SJSA1 (cell line): Measurements from ENCODE around the gene SLC47A2. TPM values are rescaled to one million over a fixed set of nuclear protein-coding genes. Genes with fewer than 3 reads are reported as not detected.
"Not testable (repeated sequence)": the region's sequence is repeated elsewhere in the genome, so short reads cannot be mapped to it uniquely, and the experiment has no call there.

Source experiments
- DNase-seq, 2 experiments: peaks; one replicate each; pipeline ENCODE4 v3.0.0-alpha.2; 2015 to 2020; ENCODE audit warnings: low spot score in 2 of 2, low read depth in 1 of 2
- H3K27ac ChIP-seq: fragments of 250-450 bp; sonication (Bioruptor Pico); 2 replicates; pipeline ENCODE4 v1.5.1; 2020; ENCODE audit warnings: mild to moderate bottlenecking, moderate library complexity
- H3K27me3 ChIP-seq: fragments of 250-450 bp; sonication (Bioruptor Pico); replicated peaks from 2 replicates; pipeline ENCODE4 v1.5.1; 2020; ENCODE audit warnings: mild to moderate bottlenecking, moderate library complexity
- H3K36me3 ChIP-seq: fragments of 250-450 bp; sonication (Bioruptor Pico); 2 replicates; pipeline ENCODE4 v1.5.1; 2020; ENCODE audit warnings: mild to moderate bottlenecking
- H3K4me1 ChIP-seq: fragments of 250-450 bp; sonication (Bioruptor Pico); replicated peaks from 2 replicates; pipeline ENCODE4 v1.6.1; 2021; ENCODE audit warnings: mild to moderate bottlenecking
- H3K4me3 ChIP-seq: fragments of 250-450 bp; sonication (Bioruptor Pico); 2 replicates; pipeline ENCODE4 v1.5.1; 2020; ENCODE audit warnings: mild to moderate bottlenecking
- H3K9me3 ChIP-seq: fragments of 250-450 bp; sonication (Bioruptor Pico); replicated peaks from 2 replicates; pipeline ENCODE4 v1.5.1; 2020; ENCODE audit warnings: mild to moderate bottlenecking
- total RNA-seq: library from RNA; depleted of rRNA; stranded (reverse); fragments of >200 nt; shearing (Covaris generic); gene quantifications from 2 replicates; pipeline ENCODE4 v1.2.3, GENCODE V29; 2014

SLC47A2 gene
- total RNA-seq, 1 experiment from 2014 or later: not detected

GRCh38 chr17:19686400-19687090 is 29.8 kb downstream of the SLC47A2 start:
- no peak overlapping the region for H3K4me3 ChIP-seq
- no peak overlapping the region for H3K27ac ChIP-seq
- H3K4me1 ChIP-seq: peaks cover 7% of the 10 kb centered on the region
- no peaks in the 10 kb centered on the region for H3K36me3 ChIP-seq
- DNase-seq: no peak
- H3K9me3 ChIP-seq: no peaks in the 10 kb centered on the region; the same call in 1 of the 2 replicates
- H3K27me3 ChIP-seq: no peaks in the 10 kb centered on the region

- H3K36me3 ChIP-seq, H3K9me3 ChIP-seq, H3K27me3 ChIP-seq, H3K27ac ChIP-seq, H3K4me3 ChIP-seq: not testable (repeated sequence)
- DNase-seq: peak in 1 of 2 experiments; percentile 16
- peaks cover 12% of the 10 kb centered on the region for H3K4me1 ChIP-seq
Observed at GRCh38 chr17:19684909-19685580, 31.3 kb downstream of the SLC47A2 start.

GRCh38 chr17:19683117-19683516 is 33.3 kb downstream of the SLC47A2 start:
- H3K27me3 ChIP-seq: no peaks in the 10 kb centered on the region
- DNase-seq: peak in 1 of 2 experiments; percentile 4
- H3K4me3 ChIP-seq: no peak overlapping the region
- no peaks in the 10 kb centered on the region; the same call in 1 of the 2 replicates for H3K9me3 ChIP-seq
- peaks cover 12% of the 10 kb centered on the region for H3K4me1 ChIP-seq
- no peak overlapping the region for H3K27ac ChIP-seq
- H3K36me3 ChIP-seq: no peaks in the 10 kb centered on the region

- DNase-seq: peak in 1 of 2 experiments; percentile 26
- Histone ChIP-seq H3K4me3 (no peak overlapping the region), H3K36me3 (no peaks in the 10 kb centered on the region), H3K4me1 (peaks cover 12% of the 10 kb centered on the region), H3K27me3 (no peaks in the 10 kb centered on the region), H3K27ac (no peak overlapping the region), H3K9me3 (no peaks in the 10 kb centered on the region; the same call in 1 of the 2 replicates)
Observed at GRCh38 chr17:19678581-19679453, 37.6 kb downstream of the SLC47A2 start.

- no peak overlapping the region for H3K27ac ChIP-seq
Observed at GRCh38 chr17:19677736-19678379, 38.5 kb downstream of the SLC47A2 start.

GRCh38 chr17:19676896-19677295 is 39.5 kb downstream of the SLC47A2 start:
- peak in 1 of 2 experiments; percentile 13 for DNase-seq
- Histone ChIP-seq H3K4me3 (no peak overlapping the region), H3K9me3 (no peaks in the 10 kb centered on the region), H3K4me1 (peaks cover 7% of the 10 kb centered on the region; the same call in 1 of the 2 replicates), H3K27me3 (no peaks in the 10 kb centered on the region), H3K27ac (no peak overlapping the region), H3K36me3 (no peaks in the 10 kb centered on the region)

More at GRCh38 chr17:19677736-19678379, 38.5 kb downstream of the SLC47A2 start:
- peak in 1 of 2 experiments; percentile 8 for DNase-seq
- no peaks in the 10 kb centered on the region; the same call in 1 of the 2 replicates for H3K9me3 ChIP-seq
- peaks cover 7% of the 10 kb centered on the region; the same call in 1 of the 2 replicates for H3K4me1 ChIP-seq
- no peak overlapping the region for H3K4me3 ChIP-seq
- no peaks in the 10 kb centered on the region for H3K36me3 ChIP-seq
- H3K27me3 ChIP-seq: no peaks in the 10 kb centered on the region

- peak in 1 of 2 experiments; percentile 1 for DNase-seq
- H3K4me1 ChIP-seq: no peaks in the 10 kb centered on the region
Observed at GRCh38 chr17:19673623-19674022, 42.8 kb downstream of the SLC47A2 start.

GRCh38 chr17:19672009-19672750 is 44.2 kb downstream of the SLC47A2 start:
- Histone ChIP-seq H3K9me3 (no peaks in the 10 kb centered on the region), H3K27ac (no peak overlapping the region), H3K4me3 (no peak overlapping the region), H3K4me1 (no peaks in the 10 kb centered on the region), H3K36me3 (no peaks in the 10 kb centered on the region), H3K27me3 (no peaks in the 10 kb centered on the region)
- peak in 1 of 2 experiments; percentile 16 for DNase-seq

More at GRCh38 chr17:19673623-19674022, 42.8 kb downstream of the SLC47A2 start:
- Histone ChIP-seq H3K36me3 (no peaks in the 10 kb centered on the region), H3K27ac (no peak overlapping the region), H3K27me3 (no peaks in the 10 kb centered on the region), H3K4me3 (no peak overlapping the region), H3K9me3 (no peaks in the 10 kb centered on the region)

- no peak overlapping the region for H3K27ac ChIP-seq
- no peaks in the 10 kb centered on the region for H3K36me3 ChIP-seq
- peak in 1 of 2 experiments; percentile 9 for DNase-seq
- H3K4me3 ChIP-seq: no peak overlapping the region
- H3K27me3 ChIP-seq: no peaks in the 10 kb centered on the region
- no peaks in the 10 kb centered on the region for H3K9me3 ChIP-seq
- no peaks in the 10 kb centered on the region for H3K4me1 ChIP-seq
Observed at GRCh38 chr17:19671433-19671832, 45.0 kb downstream of the SLC47A2 start.

- DNase-seq: peak in 1 of 2 experiments; percentile 8
- Histone ChIP-seq H3K36me3 (no peaks in the 10 kb centered on the region), H3K9me3 (no peaks in the 10 kb centered on the region), H3K4me3 (no peak overlapping the region), H3K4me1 (no peaks in the 10 kb centered on the region), H3K27ac (no peak overlapping the region), H3K27me3 (no peaks in the 10 kb centered on the region)
Observed at GRCh38 chr17:19670908-19671307, 45.5 kb downstream of the SLC47A2 start.

GRCh38 chr17:19669680-19670079 is 46.7 kb downstream of the SLC47A2 start:
- not testable (repeated sequence) for H3K9me3 ChIP-seq, H3K36me3 ChIP-seq, H3K27ac ChIP-seq, H3K4me1 ChIP-seq, H3K4me3 ChIP-seq, H3K27me3 ChIP-seq
- peak in 1 of 2 experiments; percentile 13 for DNase-seq

- no peaks in the 10 kb centered on the region for H3K4me1 ChIP-seq
- H3K9me3 ChIP-seq: no peaks in the 10 kb centered on the region
- peak in 1 of 2 experiments; percentile 11 for DNase-seq
- no peaks in the 10 kb centered on the region for H3K27me3 ChIP-seq
- H3K27ac ChIP-seq: no peak overlapping the region
- H3K4me3 ChIP-seq: no peak overlapping the region
- H3K36me3 ChIP-seq: no peaks in the 10 kb centered on the region
Observed at GRCh38 chr17:19664821-19665181, 51.6 kb downstream of the SLC47A2 start.
